Cortex of kidney (tissue), 1 donor: ENCODE measurements around the gene CRAMP1.
A peak's percentile ranks its signal among the peaks of the same experiment; 100 is the strongest.
"Not testable (repeated sequence)": the region's sequence is repeated elsewhere in the genome, so short reads cannot be mapped to it uniquely, and the experiment has no call there.

ENCODE experiments used
- DNase-seq: peaks from one replicate; lab custom pipeline; 2025; lab: John Stamatoyannopoulos, UW

CRAMP1 gene

DNA sequence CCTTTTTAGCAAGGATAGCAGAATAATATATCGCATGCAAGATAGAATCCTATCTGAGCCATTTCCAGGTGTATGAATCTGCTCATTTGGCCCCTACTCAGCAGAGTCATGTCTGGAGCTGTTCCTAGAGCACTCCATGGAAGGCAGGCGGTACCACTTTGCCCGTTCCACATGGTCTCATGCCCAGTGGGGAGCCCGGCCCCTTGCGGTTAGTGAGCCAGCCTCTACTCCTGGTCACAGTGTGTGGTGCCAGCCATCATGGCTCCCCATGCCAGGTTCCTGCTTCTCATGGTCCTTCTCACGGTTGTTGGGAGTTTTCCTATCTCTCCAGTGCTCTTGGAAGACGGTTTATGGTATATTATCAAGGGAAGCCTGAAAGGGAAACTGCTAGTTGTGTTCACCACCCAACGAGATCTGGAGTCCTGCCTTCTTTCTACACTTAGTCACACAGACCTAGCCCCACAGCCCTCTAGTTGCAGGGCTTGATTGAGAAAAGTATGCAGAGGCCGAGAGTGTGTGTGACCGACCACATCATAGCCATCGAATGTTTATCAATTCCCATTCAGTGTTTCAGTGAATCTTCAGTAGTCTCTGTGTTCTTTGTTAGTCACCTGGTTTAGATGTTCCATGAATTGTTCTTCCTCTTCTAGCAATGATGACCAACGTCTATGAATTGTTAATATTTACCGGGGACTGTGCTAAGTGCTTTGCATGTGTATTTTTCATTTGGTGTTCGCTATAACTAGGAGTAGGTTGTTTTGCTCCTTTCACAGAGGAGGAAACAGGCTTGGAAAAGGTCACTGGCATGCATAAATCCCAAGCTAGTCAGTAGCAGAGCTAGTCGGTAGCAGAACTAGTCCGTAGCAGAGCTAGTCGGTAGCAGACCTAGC is 75.5 kb downstream of the CRAMP1 start:
- DNase-seq, result no peak

- no peak for DNase-seq
Observed at GRCh38 chr16:1688807-1689560, 76.8 kb downstream of the CRAMP1 start.

DNA sequence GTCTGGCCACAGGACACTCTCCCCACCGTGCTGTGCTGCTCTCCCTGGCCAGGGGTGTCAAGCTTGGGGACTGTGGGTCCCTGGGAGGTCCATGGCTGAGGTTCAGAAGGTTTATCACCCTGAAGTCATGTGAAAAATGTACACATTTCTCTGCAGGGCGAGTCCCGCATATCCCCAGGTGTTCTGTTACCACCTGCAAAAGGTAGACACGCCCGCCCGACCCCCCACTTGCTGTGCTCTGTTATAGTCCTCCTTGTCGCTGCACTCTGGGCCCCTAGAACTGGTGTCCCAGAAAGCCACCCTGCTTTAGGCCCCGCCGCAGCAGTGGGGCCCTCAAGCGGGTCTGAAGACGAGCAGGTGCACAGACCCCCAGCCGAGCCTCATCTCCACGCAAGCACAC is 77.7 kb downstream of the CRAMP1 start:
- no peak for DNase-seq

- DNase-seq, result no peak
Observed at GRCh38 chr16:1690810-1691209, 78.7 kb downstream of the CRAMP1 start.

- DNase-seq, result no peak
Observed at GRCh38 chr16:1691276-1691675, 79.1 kb downstream of the CRAMP1 start.

DNA sequence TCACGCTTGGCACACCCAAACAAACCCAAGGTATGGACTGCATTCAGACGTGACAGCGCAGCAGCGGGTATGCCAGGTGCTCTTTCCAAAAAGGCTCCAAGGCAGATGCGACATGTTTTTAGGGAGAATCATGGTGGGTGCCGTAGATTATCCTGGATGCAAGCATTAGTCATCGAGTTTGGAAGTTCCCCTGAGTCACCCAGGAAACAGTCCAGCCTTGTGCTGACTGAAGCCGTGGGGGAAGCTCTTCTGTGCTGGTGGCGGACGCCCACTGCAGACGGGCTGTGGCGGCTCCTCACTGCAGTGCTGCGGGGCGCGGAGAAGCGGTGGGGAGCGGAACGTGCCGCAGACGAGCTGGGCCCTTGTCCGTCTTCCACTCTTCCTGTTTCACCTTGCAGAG is 79.8 kb downstream of the CRAMP1 start:
- DNase-seq, result no peak

- no peak for DNase-seq
Observed at GRCh38 chr16:1696863-1697262, 84.7 kb downstream of the CRAMP1 start.

GRCh38 chr16:1698680-1699079 is 86.5 kb downstream of the CRAMP1 start:
- no peak for DNase-seq

GRCh38 chr16:1700246-1700645 is 88.1 kb downstream of the CRAMP1 start:
- no peak for DNase-seq

- DNase-seq, result no peak
Observed at GRCh38 chr16:1701216-1701878, 89.2 kb downstream of the CRAMP1 start.

- not testable (repeated sequence) for DNase-seq
Observed at GRCh38 chr16:1705324-1705687, 93.1 kb downstream of the CRAMP1 start.

- peak; percentile 96 for DNase-seq
Observed at GRCh38 chr16:1705688-1706385, 93.7 kb downstream of the CRAMP1 start, which contains the start of gene MAPK8IP3. TSS of gene MAPK8IP3 (plus strand) at chr16:1706195. CDS start at chr16:1706340, 145 bp downstream.

GRCh38 chr16:1706386-1707192 is 94.4 kb downstream of the CRAMP1 start:
- no peak for DNase-seq

DNA sequence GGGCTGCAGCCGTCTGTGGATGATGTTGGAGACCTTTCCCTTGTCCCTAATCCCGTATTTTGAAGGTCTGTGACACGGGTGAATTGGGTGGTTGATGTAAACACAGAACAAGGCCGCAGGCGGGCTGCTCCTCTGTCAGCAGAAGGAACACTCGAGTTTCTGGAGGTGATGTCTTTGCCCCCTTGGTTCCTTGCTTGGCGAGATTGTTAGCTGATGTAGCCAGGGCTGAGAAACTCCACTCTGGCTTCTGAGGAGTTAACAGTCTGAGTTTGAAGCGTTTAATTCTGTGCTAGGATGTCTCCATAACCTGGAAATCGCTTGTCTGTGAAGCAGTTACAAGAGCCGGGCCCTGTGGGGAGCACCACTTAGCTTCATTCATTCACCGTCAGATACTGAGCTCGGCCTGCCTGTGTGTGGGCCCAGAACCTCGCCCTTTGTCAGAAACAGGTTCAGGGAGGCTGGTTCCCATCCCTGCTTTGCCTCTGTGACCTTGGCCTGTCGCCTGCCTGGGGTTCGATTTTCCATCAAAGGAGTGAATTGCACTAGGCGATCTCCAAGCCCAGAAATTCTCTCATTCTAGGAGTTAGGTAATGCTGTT is 95.1 kb downstream of the CRAMP1 start:
- DNase-seq, result no peak

GRCh38 chr16:1708083-1708767 is 96.1 kb downstream of the CRAMP1 start:
- no peak for DNase-seq

GRCh38 chr16:1708768-1709180 is 96.6 kb downstream of the CRAMP1 start:
- no peak for DNase-seq

DNA sequence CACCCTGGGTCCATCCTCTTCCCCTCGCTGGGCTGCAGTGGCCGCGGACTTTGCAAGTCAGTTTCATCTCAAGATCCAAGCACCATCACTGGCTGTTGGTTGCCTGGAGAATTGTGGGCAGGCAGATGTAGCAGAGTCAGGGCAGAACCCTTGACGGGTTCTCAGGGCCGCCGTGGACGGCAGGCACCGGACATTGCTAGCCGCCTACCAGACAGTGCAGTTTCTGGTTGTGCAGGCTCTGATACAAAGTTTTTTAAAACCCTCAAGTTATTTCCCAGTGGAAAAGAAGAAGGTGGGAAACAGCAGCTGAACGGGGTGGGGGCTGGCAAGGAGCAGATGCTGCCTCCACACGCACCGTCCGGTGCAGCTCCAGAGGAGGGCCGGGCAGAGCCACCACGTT is 97.2 kb downstream of the CRAMP1 start:
- no peak for DNase-seq

- no peak for DNase-seq
Observed at GRCh38 chr16:1710811-1711507, 98.8 kb downstream of the CRAMP1 start.

DNA sequence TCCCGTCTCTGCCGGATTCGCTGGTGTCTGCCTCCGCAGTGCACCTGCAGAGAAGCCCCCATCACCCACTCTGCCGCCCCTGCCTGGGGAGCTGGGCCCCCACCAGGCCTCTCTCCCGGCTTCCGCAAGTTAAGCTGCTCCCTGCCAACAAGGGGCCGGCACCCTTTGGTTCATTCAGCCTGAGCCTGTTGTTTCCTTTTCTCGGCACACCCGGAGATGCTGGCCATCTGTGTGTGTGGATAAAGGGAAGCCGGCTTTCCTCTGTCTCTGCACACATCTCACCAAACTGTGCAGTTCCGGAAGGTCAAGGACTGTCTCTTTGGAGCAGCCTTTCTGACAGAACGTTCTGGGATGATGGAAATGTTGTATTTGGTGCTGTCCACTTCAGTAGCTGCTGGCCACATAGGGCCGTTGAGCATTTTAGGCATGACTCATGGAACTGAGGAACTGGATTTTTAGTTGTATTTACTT is 100.7 kb downstream of the CRAMP1 start:
- DNase-seq, result no peak
